ENCODE measurements around the gene MUC5AC.

DNA sequence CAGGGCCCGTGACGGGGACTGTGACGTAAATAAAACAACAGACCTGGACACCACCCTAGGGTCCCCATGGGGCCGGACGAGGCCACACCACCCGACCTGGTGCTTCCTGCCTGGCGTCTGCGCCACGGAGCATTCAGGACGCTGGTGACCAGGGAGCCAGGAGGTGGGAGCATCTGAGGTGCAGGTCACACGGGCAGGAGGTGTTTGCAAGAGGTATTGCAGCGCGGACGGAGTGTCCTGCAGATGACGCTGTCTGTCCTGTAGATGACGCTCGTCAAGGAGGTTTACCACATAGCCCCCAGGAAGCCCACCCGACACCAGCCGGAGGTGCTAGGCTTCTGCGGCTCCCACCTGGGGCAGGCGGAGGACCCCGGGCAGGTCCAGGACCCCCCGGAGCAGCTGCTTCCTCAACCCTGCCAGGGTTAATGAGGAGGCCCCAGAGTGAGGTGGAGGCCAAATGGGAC lies 64.1 kb downstream of the MUC5AC start:
- TF ChIP-seq, protein P1, sequence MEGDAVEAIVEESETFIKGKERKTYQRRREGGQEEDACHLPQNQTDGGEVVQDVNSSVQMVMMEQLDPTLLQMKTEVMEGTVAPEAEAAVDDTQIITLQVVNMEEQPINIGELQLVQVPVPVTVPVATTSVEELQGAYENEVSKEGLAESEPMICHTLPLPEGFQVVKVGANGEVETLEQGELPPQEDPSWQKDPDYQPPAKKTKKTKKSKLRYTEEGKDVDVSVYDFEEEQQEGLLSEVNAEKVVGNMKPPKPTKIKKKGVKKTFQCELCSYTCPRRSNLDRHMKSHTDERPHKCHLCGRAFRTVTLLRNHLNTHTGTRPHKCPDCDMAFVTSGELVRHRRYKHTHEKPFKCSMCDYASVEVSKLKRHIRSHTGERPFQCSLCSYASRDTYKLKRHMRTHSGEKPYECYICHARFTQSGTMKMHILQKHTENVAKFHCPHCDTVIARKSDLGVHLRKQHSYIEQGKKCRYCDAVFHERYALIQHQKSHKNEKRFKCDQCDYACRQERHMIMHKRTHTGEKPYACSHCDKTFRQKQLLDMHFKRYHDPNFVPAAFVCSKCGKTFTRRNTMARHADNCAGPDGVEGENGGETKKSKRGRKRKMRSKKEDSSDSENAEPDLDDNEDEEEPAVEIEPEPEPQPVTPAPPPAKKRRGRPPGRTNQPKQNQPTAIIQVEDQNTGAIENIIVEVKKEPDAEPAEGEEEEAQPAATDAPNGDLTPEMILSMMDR (IDR thresholded peaks at IDR 0.05), result no peak
- TF ChIP-seq POLR2A (IDR thresholded peaks at IDR 0.05), result no peak
